ENCODE data around the gene ANKRD29. TPM values are rescaled to one million over a fixed set of nuclear protein-coding genes. Genes with fewer than 3 reads are reported as not detected.
A peak's percentile ranks its signal among the peaks of the same experiment; 100 is the strongest.
"Not testable (repeated sequence)": the region's sequence is repeated elsewhere in the genome, so short reads cannot be mapped to it uniquely, and the experiment has no call there.

The ANKRD29 gene
- polyA plus RNA-seq, 1 donor from 2014 or later: not detected

- Mint-ChIP-seq H3K4me1 (no peaks in the 10 kb centered on the region), H3K36me3 (no peaks in the 10 kb centered on the region), H3K27ac (no peak overlapping the region), H3K4me3 (no peak overlapping the region), H3K9me3 (peaks cover 0 to 3% (median 0%) of the 10 kb centered on the region in 3 donors), H3K27me3 (peaks cover 22% of the 10 kb centered on the region)
These were observed 20.6 kb downstream of the ANKRD29 start for GRCh38 chr18:23641937-23642666.

DNA sequence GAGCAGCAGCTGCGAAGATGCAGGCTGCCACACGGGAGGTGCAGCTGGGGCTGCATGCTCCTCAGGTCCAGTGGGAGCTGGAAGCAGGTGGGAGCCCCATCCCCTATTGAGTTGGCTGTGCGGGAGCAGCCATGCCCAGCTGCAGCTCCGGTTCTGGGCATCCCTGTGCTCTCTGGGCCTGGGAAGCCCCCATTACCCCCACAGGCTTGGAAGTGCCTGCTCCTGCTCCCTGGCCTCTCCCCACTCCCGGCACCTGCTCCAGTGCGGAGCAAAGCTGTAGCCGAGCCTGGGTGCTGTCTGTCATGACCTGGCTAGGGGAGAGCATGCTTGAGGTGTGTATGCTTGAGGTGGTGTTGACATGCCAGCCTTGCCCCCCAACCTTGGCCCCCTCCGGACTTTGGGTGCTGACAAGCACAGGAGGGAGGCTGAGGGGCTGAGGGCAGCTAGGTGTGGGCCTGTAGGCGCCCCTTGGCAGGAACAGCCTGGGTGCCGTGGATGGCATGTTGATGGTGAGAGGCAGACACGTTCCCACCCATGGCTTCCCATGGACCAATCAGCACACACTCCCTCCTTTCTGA lies 21.5 kb downstream of the ANKRD29 start:
- Mint-ChIP-seq H3K27ac (no peak overlapping the region), H3K9me3 (peaks cover 0 to 3% (median 0%) of the 10 kb centered on the region in 3 donors)

GRCh38 chr18:23640052-23640451 lies 22.7 kb downstream of the ANKRD29 start:
- H3K27ac Mint-ChIP-seq: no peak overlapping the region
- no peaks in the 10 kb centered on the region for H3K36me3 Mint-ChIP-seq
- H3K27me3 Mint-ChIP-seq: peaks cover 15% of the 10 kb centered on the region
- no peaks in the 10 kb centered on the region for H3K4me1 Mint-ChIP-seq
- H3K4me3 Mint-ChIP-seq: no peak overlapping the region
- peaks cover 0 to 3% (median 0%) of the 10 kb centered on the region in 3 donors for H3K9me3 Mint-ChIP-seq

More for the DNA sequence above, 21.5 kb downstream of the ANKRD29 start:
- Mint-ChIP-seq H3K4me1 (no peaks in the 10 kb centered on the region), H3K4me3 (no peak overlapping the region), H3K27me3 (peaks cover 14% of the 10 kb centered on the region), H3K36me3 (no peaks in the 10 kb centered on the region)

DNA sequence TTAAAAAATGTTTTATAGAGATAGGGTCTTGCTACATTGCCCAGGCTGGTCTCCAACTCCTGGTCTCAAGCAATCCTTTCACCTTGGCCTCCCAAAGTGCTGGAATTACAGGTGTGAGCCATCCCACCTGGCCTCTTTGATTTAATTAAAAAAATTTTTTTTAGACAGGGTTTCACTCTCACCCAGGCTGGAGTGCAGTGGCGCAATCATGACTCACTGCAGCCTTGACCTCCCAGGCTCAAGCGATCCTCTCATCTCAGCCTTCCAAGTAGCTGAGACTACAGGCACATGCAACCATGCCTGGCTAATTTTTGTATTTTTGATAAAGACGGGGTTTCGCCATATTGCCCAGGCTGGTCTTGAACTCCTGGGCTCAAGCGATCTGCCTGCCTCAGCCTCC lies 26.3 kb downstream of the ANKRD29 start:
- Mint-ChIP-seq H3K27ac (peak overlapping the region in 1 of 3 donors; percentile 13), H3K27me3 (peaks cover 16% of the 10 kb centered on the region)
- H3K36me3 Mint-ChIP-seq, H3K4me1 Mint-ChIP-seq, H3K4me3 Mint-ChIP-seq, H3K9me3 Mint-ChIP-seq: not testable (repeated sequence)

DNA sequence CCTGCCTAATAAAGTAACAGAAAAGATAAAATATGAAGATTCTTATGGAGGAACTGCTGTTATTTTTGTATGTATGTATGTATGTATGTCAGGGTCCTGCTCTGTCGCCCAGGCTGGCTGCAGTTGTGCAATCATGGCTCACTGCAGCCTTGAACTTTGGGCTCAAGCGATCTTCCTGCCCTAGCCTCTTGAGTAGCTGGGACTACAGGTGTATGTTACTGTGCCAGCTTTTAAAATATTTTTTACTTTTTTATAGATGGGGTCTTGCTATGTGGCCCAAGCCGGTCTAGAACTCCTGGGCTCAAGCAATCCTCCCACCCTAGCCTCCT lies 26.7 kb downstream of the ANKRD29 start:
- Mint-ChIP-seq H3K4me3 (no peak overlapping the region), H3K27ac (peak overlapping the region in 1 of 3 donors; percentile 13), H3K27me3 (peaks cover 16% of the 10 kb centered on the region), H3K4me1 (no peaks in the 10 kb centered on the region), H3K9me3 (no peaks in the 10 kb centered on the region), H3K36me3 (no peaks in the 10 kb centered on the region)

- peaks cover 16% of the 10 kb centered on the region for H3K27me3 Mint-ChIP-seq
- no peaks in the 10 kb centered on the region for H3K36me3 Mint-ChIP-seq
- H3K9me3 Mint-ChIP-seq: no peaks in the 10 kb centered on the region
- H3K4me3 Mint-ChIP-seq: no peak overlapping the region
- no peaks in the 10 kb centered on the region for H3K4me1 Mint-ChIP-seq
- H3K27ac Mint-ChIP-seq: no peak overlapping the region
These were observed 27.2 kb downstream of the ANKRD29 start for GRCh38 chr18:23635283-23636070.

GRCh38 chr18:23634692-23635091 lies 28.0 kb downstream of the ANKRD29 start:
- Mint-ChIP-seq H3K9me3 (no peaks in the 10 kb centered on the region), H3K27me3 (peaks cover 16% of the 10 kb centered on the region)

GRCh38 chr18:23632615-23633014 lies 30.1 kb downstream of the ANKRD29 start:
- H3K27me3 Mint-ChIP-seq: peaks cover 9% of the 10 kb centered on the region
- no peaks in the 10 kb centered on the region for H3K36me3 Mint-ChIP-seq
- H3K4me3 Mint-ChIP-seq: no peak overlapping the region
- no peak overlapping the region for H3K27ac Mint-ChIP-seq
- H3K9me3 Mint-ChIP-seq: no peaks in the 10 kb centered on the region
- no peaks in the 10 kb centered on the region for H3K4me1 Mint-ChIP-seq

More at GRCh38 chr18:23634692-23635091, 28.0 kb downstream of the ANKRD29 start:
- H3K4me3 Mint-ChIP-seq: no peak overlapping the region
- H3K36me3 Mint-ChIP-seq: no peaks in the 10 kb centered on the region
- H3K27ac Mint-ChIP-seq: no peak overlapping the region
- H3K4me1 Mint-ChIP-seq: no peaks in the 10 kb centered on the region

DNA sequence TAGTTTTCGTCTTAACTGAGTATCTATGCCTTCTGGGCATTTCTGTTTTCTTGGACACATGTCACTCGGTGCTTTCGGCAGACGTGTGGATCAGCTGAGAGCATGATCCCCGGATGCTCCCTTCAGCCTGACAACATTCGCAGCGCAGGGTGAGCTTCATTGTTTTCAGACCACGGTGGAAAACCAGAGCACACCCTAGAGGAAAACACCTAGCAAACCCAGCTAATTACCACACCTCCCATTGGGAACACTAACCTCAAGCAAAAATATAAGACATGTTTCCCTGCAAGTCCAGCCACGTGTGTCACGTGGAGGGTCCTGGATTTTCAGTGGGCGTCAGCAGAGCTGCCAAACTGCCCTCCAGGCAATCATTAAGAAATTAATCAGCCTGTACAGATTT lies 31.0 kb downstream of the ANKRD29 start:
- H3K4me1 Mint-ChIP-seq: no peaks in the 10 kb centered on the region
- no peaks in the 10 kb centered on the region for H3K9me3 Mint-ChIP-seq
- H3K27ac Mint-ChIP-seq: no peak overlapping the region
- H3K36me3 Mint-ChIP-seq: no peaks in the 10 kb centered on the region
- H3K4me3 Mint-ChIP-seq: no peak overlapping the region
- peaks cover 9% of the 10 kb centered on the region for H3K27me3 Mint-ChIP-seq

- H3K4me3 Mint-ChIP-seq: no peak overlapping the region
- no peaks in the 10 kb centered on the region for H3K9me3 Mint-ChIP-seq
- peaks cover 9% of the 10 kb centered on the region for H3K27me3 Mint-ChIP-seq
- no peaks in the 10 kb centered on the region for H3K4me1 Mint-ChIP-seq
- no peak overlapping the region for H3K27ac Mint-ChIP-seq
- no peaks in the 10 kb centered on the region for H3K36me3 Mint-ChIP-seq
These were observed 31.4 kb downstream of the ANKRD29 start for GRCh38 chr18:23631312-23631711.

GRCh38 chr18:23629444-23629946 lies 33.2 kb downstream of the ANKRD29 start:
- no peak overlapping the region for H3K27ac Mint-ChIP-seq

GRCh38 chr18:23627970-23628369 lies 34.7 kb downstream of the ANKRD29 start:
- no peak overlapping the region for H3K27ac Mint-ChIP-seq

More at GRCh38 chr18:23629444-23629946, 33.2 kb downstream of the ANKRD29 start:
- Mint-ChIP-seq H3K4me1 (no peaks in the 10 kb centered on the region), H3K4me3 (no peak overlapping the region), H3K36me3 (no peaks in the 10 kb centered on the region), H3K9me3 (no peaks in the 10 kb centered on the region), H3K27me3 (peaks cover 4% of the 10 kb centered on the region)

GRCh38 chr18:23627321-23627720 lies 35.4 kb downstream of the ANKRD29 start:
- H3K9me3 Mint-ChIP-seq: no peaks in the 10 kb centered on the region
- no peaks in the 10 kb centered on the region for H3K4me1 Mint-ChIP-seq
- no peaks in the 10 kb centered on the region for H3K36me3 Mint-ChIP-seq
- no peak overlapping the region for H3K4me3 Mint-ChIP-seq
- no peaks in the 10 kb centered on the region for H3K27me3 Mint-ChIP-seq
- H3K27ac Mint-ChIP-seq: no peak overlapping the region

More at GRCh38 chr18:23627970-23628369, 34.7 kb downstream of the ANKRD29 start:
- Mint-ChIP-seq H3K4me1 (no peaks in the 10 kb centered on the region), H3K9me3 (no peaks in the 10 kb centered on the region), H3K36me3 (no peaks in the 10 kb centered on the region), H3K4me3 (no peak overlapping the region), H3K27me3 (no peaks in the 10 kb centered on the region)

- Mint-ChIP-seq H3K9me3 (no peaks in the 10 kb centered on the region), H3K27ac (peak overlapping the region in 1 of 3 donors; percentile 69), H3K4me3 (no peak overlapping the region)
These were observed 36.0 kb downstream of the ANKRD29 start for GRCh38 chr18:23626451-23627279.

More at GRCh38 chr18:23626451-23627279, 36.0 kb downstream of the ANKRD29 start:
- Mint-ChIP-seq H3K27me3 (no peaks in the 10 kb centered on the region), H3K4me1 (peaks cover 0 to 2% (median 0%) of the 10 kb centered on the region in 3 donors), H3K36me3 (no peaks in the 10 kb centered on the region)
